Measurements from ENCODE around the gene ARID1B. TPM values are rescaled to one million over a fixed set of nuclear protein-coding genes. Genes with fewer than 3 reads are reported as not detected.

The ARID1B gene
- total RNA-seq, 1 experiment from 2014 or later = 91.7 TPM

DNA sequence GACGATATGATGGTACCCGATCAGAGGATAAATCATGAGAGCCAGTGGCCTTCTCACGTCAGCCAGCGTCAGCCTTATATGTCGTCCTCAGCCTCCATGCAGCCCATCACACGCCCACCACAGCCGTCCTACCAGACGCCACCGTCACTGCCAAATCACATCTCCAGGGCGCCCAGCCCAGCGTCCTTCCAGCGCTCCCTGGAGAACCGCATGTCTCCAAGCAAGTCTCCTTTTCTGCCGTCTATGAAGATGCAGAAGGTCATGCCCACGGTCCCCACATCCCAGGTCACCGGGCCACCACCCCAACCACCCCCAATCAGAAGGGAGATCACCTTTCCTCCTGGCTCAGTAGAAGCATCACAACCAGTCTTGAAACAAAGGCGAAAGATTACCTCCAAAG lies 423.9 kb downstream of the ARID1B start:
- in situ Hi-C loops (cut with HindIII; ENCODE audit: low pct_unique_long_range_greater_than_20kb, low sequenced_read_pairs) = no loop called here
- H3K36me3 ChIP-seq (ENCODE audit: control insufficient read depth, insufficient read depth, low read length) = peaks cover 25% of the 10 kb centered on the region

DNA sequence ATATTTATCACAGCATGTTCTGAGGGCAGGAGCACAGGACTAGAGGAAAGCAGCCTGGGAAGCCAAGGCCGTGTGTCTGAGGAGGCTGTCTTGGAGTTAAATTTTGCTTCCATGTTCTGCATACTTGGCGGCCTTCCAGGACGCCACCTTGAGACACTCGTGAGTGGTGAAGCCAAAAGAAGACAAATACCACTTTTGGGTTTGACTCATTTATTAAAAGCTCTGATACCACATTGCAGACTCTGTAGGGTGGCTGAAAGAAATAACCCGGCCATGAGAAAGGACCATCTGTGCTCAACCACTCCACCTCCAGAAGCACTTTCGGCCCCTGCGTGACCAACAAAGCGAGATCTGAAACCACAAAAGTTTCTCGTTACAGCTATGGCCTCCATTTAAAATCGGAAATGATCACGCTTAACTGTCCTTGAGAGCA lies 426.1 kb downstream of the ARID1B start:
- no TSS peak for BruUV-seq (replicated peaks)

More for the DNA sequence above, 423.9 kb downstream of the ARID1B start:
- ATAC-seq (no peak), DNase-seq (ENCODE audit: low read depth, low spot score) (no peak)
- Histone ChIP-seq H3K4me3 (ENCODE audit: low read depth in 2 of 2, low read length in 2 of 2) (no peak overlapping the region), H3K27ac (ENCODE audit: low read length) (no peak overlapping the region), H3K4me1 (ENCODE audit: control insufficient read depth, insufficient read depth, low read length) (no peaks in the 10 kb centered on the region), H3K9me3 (ENCODE audit: control insufficient read depth, insufficient read depth, low read depth, low read length) (no peaks in the 10 kb centered on the region), H3K27me3 (ENCODE audit: control insufficient read depth, insufficient read depth, low read length) (no peaks in the 10 kb centered on the region)
- TF ChIP-seq SIN3A (IDR thresholded peaks at IDR 0.05; ENCODE audit: borderline replicate concordance, insufficient read depth, low read depth, low read length) (no peak), TCF7L2 (IDR thresholded peaks at IDR 0.05; ENCODE audit: low read depth, low read length) (no peak), POLR2AphosphoS5 (IDR thresholded peaks at IDR 0.05; ENCODE audit: low read depth, low read length) (no peak)
- TF ChIP-seq, protein P1, sequence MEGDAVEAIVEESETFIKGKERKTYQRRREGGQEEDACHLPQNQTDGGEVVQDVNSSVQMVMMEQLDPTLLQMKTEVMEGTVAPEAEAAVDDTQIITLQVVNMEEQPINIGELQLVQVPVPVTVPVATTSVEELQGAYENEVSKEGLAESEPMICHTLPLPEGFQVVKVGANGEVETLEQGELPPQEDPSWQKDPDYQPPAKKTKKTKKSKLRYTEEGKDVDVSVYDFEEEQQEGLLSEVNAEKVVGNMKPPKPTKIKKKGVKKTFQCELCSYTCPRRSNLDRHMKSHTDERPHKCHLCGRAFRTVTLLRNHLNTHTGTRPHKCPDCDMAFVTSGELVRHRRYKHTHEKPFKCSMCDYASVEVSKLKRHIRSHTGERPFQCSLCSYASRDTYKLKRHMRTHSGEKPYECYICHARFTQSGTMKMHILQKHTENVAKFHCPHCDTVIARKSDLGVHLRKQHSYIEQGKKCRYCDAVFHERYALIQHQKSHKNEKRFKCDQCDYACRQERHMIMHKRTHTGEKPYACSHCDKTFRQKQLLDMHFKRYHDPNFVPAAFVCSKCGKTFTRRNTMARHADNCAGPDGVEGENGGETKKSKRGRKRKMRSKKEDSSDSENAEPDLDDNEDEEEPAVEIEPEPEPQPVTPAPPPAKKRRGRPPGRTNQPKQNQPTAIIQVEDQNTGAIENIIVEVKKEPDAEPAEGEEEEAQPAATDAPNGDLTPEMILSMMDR (IDR thresholded peaks at IDR 0.05) = no peak
- TF ChIP-seq, protein P2, sequence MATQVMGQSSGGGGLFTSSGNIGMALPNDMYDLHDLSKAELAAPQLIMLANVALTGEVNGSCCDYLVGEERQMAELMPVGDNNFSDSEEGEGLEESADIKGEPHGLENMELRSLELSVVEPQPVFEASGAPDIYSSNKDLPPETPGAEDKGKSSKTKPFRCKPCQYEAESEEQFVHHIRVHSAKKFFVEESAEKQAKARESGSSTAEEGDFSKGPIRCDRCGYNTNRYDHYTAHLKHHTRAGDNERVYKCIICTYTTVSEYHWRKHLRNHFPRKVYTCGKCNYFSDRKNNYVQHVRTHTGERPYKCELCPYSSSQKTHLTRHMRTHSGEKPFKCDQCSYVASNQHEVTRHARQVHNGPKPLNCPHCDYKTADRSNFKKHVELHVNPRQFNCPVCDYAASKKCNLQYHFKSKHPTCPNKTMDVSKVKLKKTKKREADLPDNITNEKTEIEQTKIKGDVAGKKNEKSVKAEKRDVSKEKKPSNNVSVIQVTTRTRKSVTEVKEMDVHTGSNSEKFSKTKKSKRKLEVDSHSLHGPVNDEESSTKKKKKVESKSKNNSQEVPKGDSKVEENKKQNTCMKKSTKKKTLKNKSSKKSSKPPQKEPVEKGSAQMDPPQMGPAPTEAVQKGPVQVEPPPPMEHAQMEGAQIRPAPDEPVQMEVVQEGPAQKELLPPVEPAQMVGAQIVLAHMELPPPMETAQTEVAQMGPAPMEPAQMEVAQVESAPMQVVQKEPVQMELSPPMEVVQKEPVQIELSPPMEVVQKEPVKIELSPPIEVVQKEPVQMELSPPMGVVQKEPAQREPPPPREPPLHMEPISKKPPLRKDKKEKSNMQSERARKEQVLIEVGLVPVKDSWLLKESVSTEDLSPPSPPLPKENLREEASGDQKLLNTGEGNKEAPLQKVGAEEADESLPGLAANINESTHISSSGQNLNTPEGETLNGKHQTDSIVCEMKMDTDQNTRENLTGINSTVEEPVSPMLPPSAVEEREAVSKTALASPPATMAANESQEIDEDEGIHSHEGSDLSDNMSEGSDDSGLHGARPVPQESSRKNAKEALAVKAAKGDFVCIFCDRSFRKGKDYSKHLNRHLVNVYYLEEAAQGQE (IDR thresholded peaks at IDR 0.05; ENCODE audit: insufficient read depth in 1 of 2, low read depth in 2 of 2, low read length in 1 of 2) = no peak
- ChIA-PET POLR2A (interaction anchor here (0.6 kb wide), 1 partner anchor 816 kb away, joined by 5 read pairs; no protein-coding TSS in a partner anchor), CTCF (no interaction called here)
- intact Hi-C loops (cut with micrococcal nuclease; ENCODE audit: unreplicated experiment) = no loop called here
- BruUV-seq (replicated peaks) = no TSS peak

More for the DNA sequence above, 426.1 kb downstream of the ARID1B start:
- DNase-seq (ENCODE audit: low read depth, low spot score) (no peak), ATAC-seq (no peak)
- peaks cover 14% of the 10 kb centered on the region for H3K36me3 ChIP-seq (ENCODE audit: control insufficient read depth, insufficient read depth, low read length)
- in situ Hi-C loops (cut with HindIII; ENCODE audit: low pct_unique_long_range_greater_than_20kb, low sequenced_read_pairs) = no loop called here
- ChIA-PET CTCF (no interaction called here), POLR2A (no interaction called here)
- intact Hi-C loops (cut with micrococcal nuclease; ENCODE audit: unreplicated experiment) = no loop called here
- no peak overlapping the region for H3K4me3 ChIP-seq (ENCODE audit: low read depth in 2 of 2, low read length in 2 of 2)
- H3K9me3 ChIP-seq (ENCODE audit: control insufficient read depth, insufficient read depth, low read depth, low read length) = no peaks in the 10 kb centered on the region
- no peaks in the 10 kb centered on the region for H3K27me3 ChIP-seq (ENCODE audit: control insufficient read depth, insufficient read depth, low read length)
- no peaks in the 10 kb centered on the region for H3K4me1 ChIP-seq (ENCODE audit: control insufficient read depth, insufficient read depth, low read length)
- TF ChIP-seq SIN3A (IDR thresholded peaks at IDR 0.05; ENCODE audit: borderline replicate concordance, insufficient read depth, low read depth, low read length) (no peak), POLR2AphosphoS5 (IDR thresholded peaks at IDR 0.05; ENCODE audit: low read depth, low read length) (no peak), TCF7L2 (IDR thresholded peaks at IDR 0.05; ENCODE audit: low read depth, low read length) (no peak)
- TF ChIP-seq, protein P2 (IDR thresholded peaks at IDR 0.05; ENCODE audit: insufficient read depth in 1 of 2, low read depth in 2 of 2, low read length in 1 of 2) = no peak
- TF ChIP-seq, protein P1 (IDR thresholded peaks at IDR 0.05) = no peak
- H3K27ac ChIP-seq (ENCODE audit: low read length) = no peak overlapping the region
